M059J (cell line): Measurements from ENCODE around the gene WNT9B. TPM values are rescaled to one million over a fixed set of nuclear protein-coding genes. Genes with fewer than 3 reads are reported as not detected.

Source experiments
- DNase-seq: peaks from one replicate; pipeline ENCODE4 v3.0.0-alpha.2; 2012; ENCODE audit warnings: low read depth
- total RNA-seq: library from RNA; depleted of rRNA; stranded (reverse); fragments of >200 nt; shearing (Covaris generic); gene quantifications from 2 replicates; pipeline ENCODE4 v1.2.3, GENCODE V29; 2014; rRNA removed

WNT9B gene
- not detected in 2 replicates for total RNA-seq

GRCh38 chr17:46851029-46851741, at the start of gene WNT9B:
Gene WNT9B, plus strand, starts transcription at chr17:46851583. Its CDS starts 56 bp downstream, at chr17:46851639.
- no peak for DNase-seq

- no peak for DNase-seq
Measured at GRCh38 chr17:46802800-46803199, 48.6 kb upstream of the WNT9B start.

GRCh38 chr17:46803544-46803943, 47.8 kb upstream of the WNT9B start:
- no peak for DNase-seq

GRCh38 chr17:46805771-46806170, 45.6 kb upstream of the WNT9B start:
- DNase-seq: no peak

GRCh38 chr17:46809110-46809571, 42.2 kb upstream of the WNT9B start:
- DNase-seq: no peak

GRCh38 chr17:46810837-46811236, 40.5 kb upstream of the WNT9B start:
- DNase-seq: no peak

GRCh38 chr17:46811978-46812583, 39.3 kb upstream of the WNT9B start:
- DNase-seq: peak; percentile 68

GRCh38 chr17:46812624-46813318, 38.6 kb upstream of the WNT9B start:
- no peak for DNase-seq

- DNase-seq: no peak
Measured at GRCh38 chr17:46813920-46814319, 37.5 kb upstream of the WNT9B start.

- no peak for DNase-seq
Measured at GRCh38 chr17:46814446-46814845, 36.9 kb upstream of the WNT9B start.

GRCh38 chr17:46815474-46816353, 35.7 kb upstream of the WNT9B start:
- no peak for DNase-seq

GRCh38 chr17:46817151-46817900, 34.1 kb upstream of the WNT9B start:
- no peak for DNase-seq

- no peak for DNase-seq
Measured at GRCh38 chr17:46817901-46818209, 33.5 kb upstream of the WNT9B start.

GRCh38 chr17:46818316-46818928, 33.0 kb upstream of the WNT9B start, which contains the start of gene WNT3:
Gene WNT3, minus strand, starts transcription at chr17:46818692. Its CDS starts 95 bp downstream, at chr17:46818597.
- no peak for DNase-seq

GRCh38 chr17:46818929-46819859, 32.2 kb upstream of the WNT9B start:
- no peak for DNase-seq

- DNase-seq: no peak
Measured at GRCh38 chr17:46819906-46820351, 31.5 kb upstream of the WNT9B start.

- DNase-seq: no peak
Measured at GRCh38 chr17:46820592-46821450, 30.6 kb upstream of the WNT9B start.
